Progenitor cell of endocrine pancreas (in vitro differentiated cells): Measurements from ENCODE around the gene EEPD1. TPM values are rescaled to one million over a fixed set of nuclear protein-coding genes. Genes with fewer than 3 reads are reported as not detected.

ENCODE experiments used
- DNase-seq: peaks from one replicate; pipeline ENCODE4 v3.0.0; 2021; ENCODE audit warnings: low spot score; ENCODE audit not compliant: unreplicated experiment
- H3K27ac Mint-ChIP-seq: 2 replicates; pipeline ENCODE4 v1.8.0; 2021; ENCODE audit warnings: mild to moderate bottlenecking, moderate library complexity, mixed read lengths
- H3K27me3 Mint-ChIP-seq: 2 replicates; pipeline ENCODE4 v1.8.0; 2021; ENCODE audit warnings: mixed read lengths
- H3K36me3 Mint-ChIP-seq: 2 replicates; pipeline ENCODE4 v1.8.0; 2022; ENCODE audit warnings: mixed read lengths; ENCODE audit not compliant: insufficient read depth
- H3K4me1 Mint-ChIP-seq: 2 replicates; pipeline ENCODE4 v1.8.0; 2021; ENCODE audit warnings: low read depth, mixed read lengths
- H3K4me3 Mint-ChIP-seq: 2 replicates; pipeline ENCODE4 v1.8.0; 2021; ENCODE audit warnings: low read depth, mild to moderate bottlenecking, moderate library complexity, mixed read lengths
- H3K9me3 Mint-ChIP-seq: 2 replicates; pipeline ENCODE4 v1.8.0; 2021; ENCODE audit warnings: low read depth, mixed read lengths
- total RNA-seq: library from RNA; stranded (reverse); gene quantifications from 2 replicates; pipeline ENCODE4 v1.2.1, GENCODE V29; 2021
- TF ChIP-seq, protein P1 (sequence below): fragments of 200-600 bp; sonication (generic); IDR thresholded peaks from one replicate; pipeline ENCODE4 v1.5.0; 2021; ENCODE audit warnings: antibody characterized with exemption, mild to moderate bottlenecking; ENCODE audit not compliant: unreplicated experiment

Gene EEPD1
- total RNA-seq, 1 donor from 2014 or later: 10.6 TPM

DNA sequence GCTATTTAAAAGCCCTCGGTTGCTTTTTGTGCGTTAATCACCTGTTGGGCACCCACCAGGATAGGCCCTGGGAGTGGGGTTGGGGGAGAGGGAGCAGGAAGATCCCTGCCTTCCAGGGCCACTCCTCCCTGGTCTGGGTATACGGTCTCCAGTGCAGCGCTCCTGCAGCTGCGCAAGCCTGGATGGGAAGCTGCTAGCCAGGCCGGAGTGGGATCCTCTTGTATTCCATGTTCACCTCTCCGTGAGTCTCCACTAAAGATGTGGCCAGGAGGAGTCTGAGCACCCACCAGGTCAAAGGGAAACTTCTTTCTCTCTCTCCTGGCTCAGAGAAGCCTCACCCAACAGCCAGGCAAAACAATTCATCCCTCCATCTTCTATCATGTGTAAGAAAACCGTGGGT is 157.8 kb downstream of the EEPD1 start:
- peak; percentile 3 for DNase-seq
- TF ChIP-seq, protein P1, sequence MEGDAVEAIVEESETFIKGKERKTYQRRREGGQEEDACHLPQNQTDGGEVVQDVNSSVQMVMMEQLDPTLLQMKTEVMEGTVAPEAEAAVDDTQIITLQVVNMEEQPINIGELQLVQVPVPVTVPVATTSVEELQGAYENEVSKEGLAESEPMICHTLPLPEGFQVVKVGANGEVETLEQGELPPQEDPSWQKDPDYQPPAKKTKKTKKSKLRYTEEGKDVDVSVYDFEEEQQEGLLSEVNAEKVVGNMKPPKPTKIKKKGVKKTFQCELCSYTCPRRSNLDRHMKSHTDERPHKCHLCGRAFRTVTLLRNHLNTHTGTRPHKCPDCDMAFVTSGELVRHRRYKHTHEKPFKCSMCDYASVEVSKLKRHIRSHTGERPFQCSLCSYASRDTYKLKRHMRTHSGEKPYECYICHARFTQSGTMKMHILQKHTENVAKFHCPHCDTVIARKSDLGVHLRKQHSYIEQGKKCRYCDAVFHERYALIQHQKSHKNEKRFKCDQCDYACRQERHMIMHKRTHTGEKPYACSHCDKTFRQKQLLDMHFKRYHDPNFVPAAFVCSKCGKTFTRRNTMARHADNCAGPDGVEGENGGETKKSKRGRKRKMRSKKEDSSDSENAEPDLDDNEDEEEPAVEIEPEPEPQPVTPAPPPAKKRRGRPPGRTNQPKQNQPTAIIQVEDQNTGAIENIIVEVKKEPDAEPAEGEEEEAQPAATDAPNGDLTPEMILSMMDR: no peak
- Mint-ChIP-seq H3K9me3 (no peaks in the 10 kb centered on the region), H3K36me3 (no peaks in the 10 kb centered on the region), H3K27me3 (no peaks in the 10 kb centered on the region), H3K4me3 (no peak overlapping the region), H3K27ac (no peak overlapping the region), H3K4me1 (no peaks in the 10 kb centered on the region)

DNA sequence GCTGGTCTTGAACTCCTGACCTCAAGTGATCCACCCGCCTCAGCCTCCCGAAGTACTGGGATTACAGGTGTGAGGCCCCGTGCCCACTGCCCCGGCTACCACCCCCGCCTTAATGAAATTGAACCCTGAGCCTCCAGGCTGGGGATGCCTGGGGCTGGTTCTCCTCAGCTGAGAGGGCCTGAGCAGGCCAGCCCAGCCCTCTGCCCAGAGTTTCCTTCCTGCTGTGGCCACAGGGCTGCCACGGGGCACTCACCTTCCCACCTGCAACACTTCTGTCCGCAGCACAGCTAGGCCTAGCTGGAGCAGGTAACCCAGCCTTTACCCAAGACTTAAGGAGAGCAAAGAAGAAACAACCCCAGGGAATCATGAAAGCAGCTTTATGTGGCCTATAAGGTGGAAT is 158.5 kb downstream of the EEPD1 start:
- no peak for DNase-seq
- no peaks in the 10 kb centered on the region for H3K27me3 Mint-ChIP-seq
- H3K36me3 Mint-ChIP-seq: no peaks in the 10 kb centered on the region
- H3K4me3 Mint-ChIP-seq: no peak overlapping the region
- H3K27ac Mint-ChIP-seq: no peak overlapping the region
- H3K9me3 Mint-ChIP-seq: no peaks in the 10 kb centered on the region
- TF ChIP-seq, protein P1: no peak
- no peaks in the 10 kb centered on the region for H3K4me1 Mint-ChIP-seq

DNA sequence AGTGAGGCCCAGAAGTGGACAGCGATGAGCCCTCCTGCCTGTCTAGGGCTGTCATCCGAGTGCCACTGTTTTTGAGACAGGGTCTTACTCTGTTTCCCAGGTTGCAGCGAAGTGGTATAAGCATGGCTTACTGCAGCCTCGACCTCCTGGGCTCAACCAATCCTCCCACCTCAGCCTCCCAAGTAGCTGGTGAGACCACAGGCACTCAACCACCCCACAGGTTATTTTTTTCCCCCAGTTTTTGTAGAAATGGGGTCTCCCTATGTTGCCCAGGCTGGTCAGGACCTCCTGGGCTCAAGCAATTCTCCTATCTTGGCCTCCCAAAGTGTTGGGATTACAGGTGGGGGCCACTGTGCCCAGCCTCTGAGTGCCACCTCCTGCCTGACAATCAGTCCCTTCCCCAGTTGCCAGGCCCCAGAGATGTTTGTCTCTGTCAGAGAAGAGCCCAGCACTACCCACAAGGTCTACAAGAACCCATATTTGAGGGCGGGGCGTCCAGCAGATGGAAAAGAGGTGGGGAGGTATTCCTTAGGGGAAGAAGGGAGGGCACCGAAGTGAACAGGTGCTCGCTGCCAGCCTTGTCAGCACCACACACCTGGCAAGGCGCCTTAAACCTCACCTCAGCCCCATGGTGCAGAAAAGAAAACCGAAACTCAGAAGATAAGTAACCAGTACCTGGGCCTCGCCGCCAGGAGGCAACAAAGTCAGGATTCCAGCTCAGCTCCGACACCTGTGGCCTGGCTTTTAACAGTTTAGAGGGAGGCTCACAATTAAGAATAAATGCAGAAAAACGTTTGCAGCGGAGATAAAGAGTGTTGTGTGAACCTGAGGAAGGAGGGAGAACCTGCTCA is 159.2 kb downstream of the EEPD1 start:
- Mint-ChIP-seq H3K4me3 (no peak overlapping the region), H3K9me3 (no peaks in the 10 kb centered on the region)

DNA sequence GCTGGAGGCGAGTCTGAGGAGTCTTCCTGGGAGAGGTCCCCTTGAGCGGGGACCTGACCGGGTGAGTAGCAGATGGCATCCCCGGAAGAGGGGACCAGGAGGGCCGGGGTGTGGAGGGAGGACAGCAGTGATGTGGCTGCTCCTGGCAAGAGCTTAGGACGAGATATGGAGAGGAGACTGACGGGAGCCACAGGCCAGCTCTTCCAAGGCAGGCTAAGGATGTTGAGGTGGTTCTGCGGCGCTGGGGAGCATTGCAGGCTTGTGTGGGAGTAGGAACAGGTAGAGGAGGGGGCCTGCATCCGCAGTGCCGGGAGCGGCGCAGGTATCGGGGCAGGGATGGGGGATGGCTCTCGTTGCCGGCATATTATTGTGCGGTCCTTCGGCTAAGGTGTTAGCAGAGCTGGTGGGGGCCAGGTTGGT is 159.9 kb downstream of the EEPD1 start:
- Mint-ChIP-seq H3K27ac (no peak overlapping the region), H3K4me1 (peaks cover 2% of the 10 kb centered on the region), H3K9me3 (no peaks in the 10 kb centered on the region), H3K4me3 (no peak overlapping the region), H3K27me3 (no peaks in the 10 kb centered on the region), H3K36me3 (no peaks in the 10 kb centered on the region)
- TF ChIP-seq, protein P1: no peak
- no peak for DNase-seq

More for the DNA sequence above, 159.2 kb downstream of the EEPD1 start:
- H3K27me3 Mint-ChIP-seq: no peaks in the 10 kb centered on the region
- no peaks in the 10 kb centered on the region for H3K36me3 Mint-ChIP-seq
- DNase-seq: no peak
- TF ChIP-seq, protein P1: peak; percentile 64
- H3K4me1 Mint-ChIP-seq: no peaks in the 10 kb centered on the region
- no peak overlapping the region for H3K27ac Mint-ChIP-seq

DNA sequence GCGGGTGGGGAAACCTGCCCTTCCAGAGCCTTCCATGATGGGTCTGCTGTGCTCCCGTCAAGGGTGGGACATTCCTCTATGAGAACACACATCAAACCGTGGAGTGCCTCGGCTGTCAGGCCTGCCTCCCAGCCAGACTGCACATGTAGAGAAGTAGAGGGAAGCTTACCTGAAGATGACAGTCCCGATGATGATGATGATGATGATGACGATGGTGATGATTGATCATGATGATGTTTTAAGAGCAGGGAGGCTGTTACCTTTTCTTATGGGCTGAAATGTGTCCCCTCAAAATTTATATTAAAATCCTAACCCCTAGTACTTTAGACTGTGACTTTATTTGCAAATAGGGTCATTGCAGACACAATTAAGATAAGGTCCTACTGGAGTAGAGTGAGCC is 160.6 kb downstream of the EEPD1 start:
- TF ChIP-seq, protein P1: no peak
- no peaks in the 10 kb centered on the region for H3K27me3 Mint-ChIP-seq
- H3K27ac Mint-ChIP-seq: no peak overlapping the region
- no peaks in the 10 kb centered on the region for H3K9me3 Mint-ChIP-seq
- no peaks in the 10 kb centered on the region for H3K36me3 Mint-ChIP-seq
- H3K4me1 Mint-ChIP-seq: peaks cover 2% of the 10 kb centered on the region
- DNase-seq: no peak
- no peak overlapping the region for H3K4me3 Mint-ChIP-seq
